Measurements from ENCODE around the gene LDLRAP1.

- TF ChIP-seq CTCF (IDR thresholded peaks at IDR 0.05; ENCODE audit: insufficient read depth, low read length, poor library complexity, severe bottlenecking) (no peak), EZH2phosphoT487 (conservative IDR thresholded peaks at IDR 0.05; ENCODE audit: low read length) (no peak)
Measured at GRCh38 chr1:25500694-25501093, 42.7 kb upstream of the LDLRAP1 start.
